ENCODE measurements around the gene FIZ1.
A peak's percentile ranks its signal among the peaks of the same experiment; 100 is the strongest.

- TF ChIP-seq CTCF (IDR thresholded peaks at IDR 0.05) (no peak), POLR2AphosphoS5 (IDR thresholded peaks at IDR 0.05) (peak in 1 of 2 donors; percentile 19)
Measured at GRCh38 chr19:55619286-55619685, 20.0 kb upstream of the FIZ1 start.

All from esophagus muscularis mucosa (tissue), 3 donors.